LNCAP (cell line): Measurements from ENCODE around the gene SOX18.

Experiments
- TF ChIP-seq, protein P1 (sequence below): fragments of 450-650 bp; IDR thresholded peaks from 2 replicates; pipeline ENCODE4 v1.5.1; 2017; ENCODE audit warnings: mild to moderate bottlenecking

Gene SOX18

DNA sequence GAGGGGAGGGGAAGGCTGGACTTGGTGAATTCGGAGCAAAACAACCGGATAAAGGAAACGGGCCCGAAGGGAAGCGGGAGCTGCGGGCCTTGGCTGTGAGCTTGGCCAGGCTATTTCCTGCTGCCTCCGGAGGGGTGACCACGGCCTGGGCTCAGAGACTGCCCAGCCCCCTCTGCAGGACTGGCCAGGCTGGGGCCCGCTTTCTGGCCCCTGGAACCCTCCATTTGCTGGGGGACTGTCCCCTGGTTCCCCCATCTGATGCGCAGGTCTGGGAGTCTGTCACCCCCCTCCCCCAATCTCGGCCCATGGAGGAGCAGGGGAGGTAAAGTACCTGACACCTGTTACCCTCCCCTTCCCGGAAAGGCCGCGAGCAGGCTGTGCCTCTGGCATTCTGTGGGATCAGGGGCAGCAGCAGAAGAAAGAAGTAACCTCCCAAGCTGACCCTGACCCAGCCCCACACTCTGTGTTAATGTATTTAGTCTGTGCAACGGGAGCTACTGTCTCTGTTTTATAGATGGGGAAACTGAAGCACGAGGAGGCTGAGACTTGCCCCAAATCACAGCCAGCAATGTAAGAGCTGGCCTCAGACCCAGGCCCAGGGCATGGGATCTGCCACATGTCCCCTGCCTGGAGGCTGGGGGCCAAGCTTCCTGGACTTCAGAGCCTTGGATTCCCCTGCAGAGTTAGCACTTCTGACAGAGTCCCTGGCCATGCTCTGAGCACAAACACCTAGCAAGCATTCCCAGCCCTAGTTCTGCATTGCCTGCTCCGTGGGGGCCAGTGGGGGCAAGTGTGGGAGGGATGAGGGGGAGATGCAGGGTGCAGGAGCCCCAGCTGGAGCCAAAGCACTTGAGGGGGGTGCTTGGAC, 9.9 kb downstream of the SOX18 start:
- TF ChIP-seq, protein P1, sequence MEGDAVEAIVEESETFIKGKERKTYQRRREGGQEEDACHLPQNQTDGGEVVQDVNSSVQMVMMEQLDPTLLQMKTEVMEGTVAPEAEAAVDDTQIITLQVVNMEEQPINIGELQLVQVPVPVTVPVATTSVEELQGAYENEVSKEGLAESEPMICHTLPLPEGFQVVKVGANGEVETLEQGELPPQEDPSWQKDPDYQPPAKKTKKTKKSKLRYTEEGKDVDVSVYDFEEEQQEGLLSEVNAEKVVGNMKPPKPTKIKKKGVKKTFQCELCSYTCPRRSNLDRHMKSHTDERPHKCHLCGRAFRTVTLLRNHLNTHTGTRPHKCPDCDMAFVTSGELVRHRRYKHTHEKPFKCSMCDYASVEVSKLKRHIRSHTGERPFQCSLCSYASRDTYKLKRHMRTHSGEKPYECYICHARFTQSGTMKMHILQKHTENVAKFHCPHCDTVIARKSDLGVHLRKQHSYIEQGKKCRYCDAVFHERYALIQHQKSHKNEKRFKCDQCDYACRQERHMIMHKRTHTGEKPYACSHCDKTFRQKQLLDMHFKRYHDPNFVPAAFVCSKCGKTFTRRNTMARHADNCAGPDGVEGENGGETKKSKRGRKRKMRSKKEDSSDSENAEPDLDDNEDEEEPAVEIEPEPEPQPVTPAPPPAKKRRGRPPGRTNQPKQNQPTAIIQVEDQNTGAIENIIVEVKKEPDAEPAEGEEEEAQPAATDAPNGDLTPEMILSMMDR: no peak

DNA sequence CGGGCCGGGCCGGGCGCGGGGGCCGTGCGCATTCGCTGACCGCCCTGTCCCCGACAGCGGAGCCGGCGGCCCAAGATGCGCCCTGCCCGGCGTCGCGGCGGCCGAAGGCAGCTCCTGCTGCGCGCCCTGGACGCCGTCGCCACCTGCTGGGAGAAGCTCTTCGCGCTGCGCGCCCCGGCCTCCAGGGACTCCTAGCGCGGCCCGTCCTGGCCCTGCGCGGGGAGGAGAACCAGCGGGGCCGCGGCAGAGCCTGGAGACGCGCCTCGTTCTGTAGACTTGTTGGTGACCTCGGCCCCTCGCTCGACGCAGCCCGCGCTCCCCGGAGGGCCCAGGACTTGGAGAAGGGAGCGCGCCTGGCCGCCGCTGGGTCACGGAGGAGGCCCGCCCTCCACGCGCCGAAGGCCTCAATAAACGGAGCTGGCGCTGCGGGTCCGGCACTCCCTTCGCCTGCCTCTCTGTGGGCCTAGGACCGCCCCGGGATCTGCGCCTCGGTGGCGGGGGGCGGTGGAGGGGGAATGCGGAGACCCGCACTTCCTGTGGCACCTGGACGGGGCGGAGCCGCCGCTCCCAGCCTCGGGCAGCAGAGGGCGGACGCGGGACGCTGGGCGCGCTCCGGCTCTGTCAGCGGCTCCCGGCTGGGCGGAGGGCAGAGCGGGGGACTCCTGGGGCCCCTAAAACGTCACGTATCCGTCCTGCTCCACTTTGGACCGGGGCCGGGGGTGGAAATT, 10.7 kb downstream of the SOX18 start:
- TF ChIP-seq, protein P1: peak; percentile 84

DNA sequence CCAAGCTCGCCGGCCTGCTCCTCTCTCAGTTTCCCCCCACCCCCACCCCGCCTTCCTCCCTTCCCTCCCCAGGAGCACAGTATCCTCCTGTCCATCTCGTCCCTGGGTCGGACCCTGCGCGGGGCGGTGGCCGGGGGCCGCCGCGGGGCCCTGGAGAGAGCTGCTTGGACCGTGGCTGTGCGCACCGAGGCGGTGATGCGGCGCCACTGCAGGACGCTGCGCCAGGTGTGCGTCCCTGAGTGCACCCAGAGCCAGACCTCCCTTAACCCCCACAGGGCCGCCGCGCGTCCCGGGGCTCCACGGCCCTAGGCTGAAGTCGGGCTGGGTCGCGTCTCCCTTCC, 11.2 kb downstream of the SOX18 start:
- TF ChIP-seq, protein P1: no peak

DNA sequence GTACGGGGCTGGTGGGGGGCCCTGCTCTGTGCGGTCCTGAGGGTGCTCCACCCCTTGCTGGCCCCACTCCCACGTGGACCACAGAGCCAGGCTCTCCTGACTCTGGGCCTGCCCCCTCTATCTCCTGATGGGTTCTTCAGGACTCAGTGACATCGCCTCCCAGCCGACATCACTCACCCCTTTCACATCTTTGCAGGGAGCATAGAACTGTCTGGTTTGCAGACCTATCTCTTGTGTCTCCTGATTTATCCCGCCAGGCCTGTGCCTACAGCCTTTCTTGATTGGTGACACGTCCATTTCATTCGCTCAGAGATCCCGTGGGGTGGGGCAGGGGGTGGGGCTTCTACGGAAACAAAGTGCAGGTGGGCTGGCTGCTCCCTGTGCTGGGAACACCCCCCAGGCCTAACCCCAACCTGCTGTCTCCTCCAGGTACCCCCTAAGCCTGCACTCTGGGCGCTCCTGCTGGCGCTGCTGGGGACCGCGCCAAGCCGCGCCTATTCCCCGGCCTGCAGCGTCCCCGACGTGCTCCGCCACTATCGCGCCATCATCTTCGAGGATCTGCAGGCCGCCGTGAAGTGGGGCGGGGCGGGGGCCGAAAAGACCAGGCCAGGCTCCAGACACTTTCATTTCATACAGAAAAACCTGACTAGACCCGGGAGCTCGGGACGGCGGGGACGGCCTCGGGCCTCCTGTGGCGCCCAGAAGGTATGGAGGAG, 11.8 kb downstream of the SOX18 start:
- TF ChIP-seq, protein P1: no peak

DNA sequence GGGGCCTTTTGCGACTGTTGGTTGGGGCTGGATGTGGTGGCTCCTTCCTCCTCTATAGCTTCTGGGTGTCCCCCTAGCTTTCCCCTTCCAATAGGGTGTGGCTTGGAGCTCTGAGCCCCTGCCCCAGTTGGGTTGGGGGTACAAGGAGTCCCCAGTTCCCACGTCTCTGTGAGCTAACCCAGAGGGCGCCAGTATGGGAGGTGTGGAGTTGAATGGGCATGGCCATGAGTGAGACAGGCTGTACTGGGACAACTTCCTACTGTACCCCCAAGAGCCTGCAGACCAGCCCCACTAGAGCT, 12.3 kb downstream of the SOX18 start:
- TF ChIP-seq, protein P1: no peak

DNA sequence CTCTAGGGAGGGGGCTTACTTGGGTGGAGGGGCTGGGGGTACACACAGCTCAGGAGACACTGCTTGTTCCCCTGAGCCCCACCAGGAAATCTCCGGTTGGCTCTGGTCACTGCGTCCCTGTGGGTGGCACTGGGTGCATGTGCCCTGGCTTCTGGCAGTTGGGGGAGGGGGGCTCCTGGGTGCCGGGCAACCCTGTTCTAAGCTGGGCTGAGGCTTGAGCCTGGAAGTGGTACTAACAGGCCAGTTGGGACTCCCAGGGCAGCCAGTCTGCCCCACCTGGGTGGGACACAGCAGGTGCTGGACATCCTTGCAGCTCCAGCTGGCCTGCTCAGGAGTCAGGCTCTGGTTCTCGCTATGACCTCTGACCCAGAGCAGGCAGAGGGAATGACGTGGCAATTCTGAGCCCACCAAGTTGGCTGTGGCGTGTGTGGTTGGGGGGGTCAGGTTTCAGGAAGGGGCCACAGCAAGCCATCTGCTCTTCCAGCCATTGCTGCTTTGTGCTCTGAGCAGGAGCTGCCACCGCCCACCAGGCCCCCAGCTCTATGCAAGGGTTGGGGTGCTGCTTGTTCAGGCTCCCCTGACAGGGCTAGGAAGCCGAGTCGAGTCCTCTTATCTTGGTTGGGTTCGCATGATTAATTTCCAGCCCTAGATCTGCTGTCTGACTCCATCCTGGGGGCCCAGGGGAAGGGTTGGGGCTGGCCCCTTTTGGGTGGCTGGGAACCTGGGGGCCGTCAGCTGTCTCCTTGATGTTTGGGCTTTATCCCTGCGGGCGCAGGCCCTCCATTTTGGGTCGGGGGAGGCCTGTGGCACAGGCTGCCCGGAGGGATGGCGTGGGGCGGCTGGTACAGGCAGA, 12.9 kb downstream of the SOX18 start:
- TF ChIP-seq, protein P1: no peak

DNA sequence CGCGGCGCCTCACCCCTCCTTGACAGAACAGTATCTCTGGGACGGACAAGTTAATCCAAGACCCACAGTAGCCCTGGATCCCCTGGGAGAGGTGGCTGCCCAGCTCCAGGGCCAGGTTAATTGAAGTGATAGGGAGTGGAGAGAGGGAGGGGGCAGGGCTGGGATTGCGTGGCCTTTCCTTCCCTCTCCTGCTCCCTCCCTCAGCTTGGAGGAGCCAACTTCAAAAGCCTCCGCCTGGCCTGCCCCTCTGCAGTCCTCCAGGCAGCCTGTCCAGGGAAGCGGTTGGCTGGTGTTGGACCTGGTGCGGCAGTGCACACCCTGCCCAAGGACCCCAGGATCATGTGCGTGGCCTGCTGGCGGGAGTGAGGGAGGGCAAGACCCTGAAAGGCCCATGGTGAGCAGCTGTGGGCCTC, 13.5 kb downstream of the SOX18 start, which contains the start of gene C20orf204:
Gene C20orf204 (plus strand): TSS at position 250 of the 413 bp plus-strand sequence. CDS start 142 bp downstream, at position 392.
- TF ChIP-seq, protein P1: no peak
